H1 (cell line): ENCODE results near the gene DSCAM. TPM values are rescaled to one million over a fixed set of nuclear protein-coding genes. Genes with fewer than 3 reads are reported as not detected.

ENCODE experiments used
- CHD7 ChIP-seq: fragments of 300-600 bp; sonication (generic); IDR thresholded peaks from 2 replicates; pipeline ENCODE4 v1.7.1; 2012; ENCODE audit warnings: low read length, moderate library complexity, mild to moderate bottlenecking, inconsistent platforms; ENCODE audit not compliant: insufficient replicate concordance
- KDM5A ChIP-seq: fragments of 200-600 bp; IDR thresholded peaks from 2 replicates; pipeline ENCODE4 v1.7.1; 2012; ENCODE audit warnings: mild to moderate bottlenecking, low read length, inconsistent platforms, mixed read lengths
- polyA plus RNA-seq, 7 experiments: library from polyadenylated mRNA; depleted of rRNA in 3 of 7; stranded (reverse) in 5 of 7; unstranded in 2 of 7; fragments of >200 nt in 5 of 7; fragments of 200-250 nt in 2 of 7; gene quantifications; 1 replicate in 5 of 7; 2 replicates in 1 of 7; 4 replicates in 1 of 7; pipeline versions ENCODE4 v1.2.1 to v1.2.3, GENCODE V29; 2011 to 2013; ENCODE audit warnings: missing spikeins in 2 of 7, mixed read lengths in 2 of 7
- total RNA-seq: library from RNA; stranded (reverse); fragmentation: NEBNext Ultra II Directional; extraction: Animal tissue kit (Norgen Biotek cat#: 25700); gene quantifications from 2 replicates; pipeline ENCODE4 v1.2.1, GENCODE V29; 2021

The DSCAM gene
- total and polyA plus RNA-seq, 2 of the 8 experiments (the other 6 are each of a cell fraction or from before 2014, with no cell fraction given) = 0.02 to 0.15 TPM

GRCh38 chr21:40792691-40793456 is 54.1 kb downstream of the DSCAM start (continued):
- TF ChIP-seq CHD7 = no peak
- no peak for TF ChIP-seq KDM5A
